ENCODE data around the gene BMI1. TPM values are rescaled to one million over a fixed set of nuclear protein-coding genes. Genes with fewer than 3 reads are reported as not detected.

Gene BMI1
- total RNA-seq, 1 experiment from 2014 or later = 85.2 TPM

- H3K27me3 ChIP-seq (replicated peaks; ENCODE audit: insufficient read depth, low read depth, low read length, poor library complexity) = peaks cover 31% of the 10 kb centered on the region
- H3K4me1 ChIP-seq (ENCODE audit: insufficient read depth, low read length, poor library complexity, severe bottlenecking) = peaks cover 18% of the 10 kb centered on the region
- no TSS peak for BruUV-seq (replicated peaks)
- no peak for TF ChIP-seq EZH2 (IDR thresholded peaks at IDR 0.05; ENCODE audit: borderline replicate concordance, low read depth, low read length, poor library complexity, severe bottlenecking)
- TF ChIP-seq, protein P1, sequence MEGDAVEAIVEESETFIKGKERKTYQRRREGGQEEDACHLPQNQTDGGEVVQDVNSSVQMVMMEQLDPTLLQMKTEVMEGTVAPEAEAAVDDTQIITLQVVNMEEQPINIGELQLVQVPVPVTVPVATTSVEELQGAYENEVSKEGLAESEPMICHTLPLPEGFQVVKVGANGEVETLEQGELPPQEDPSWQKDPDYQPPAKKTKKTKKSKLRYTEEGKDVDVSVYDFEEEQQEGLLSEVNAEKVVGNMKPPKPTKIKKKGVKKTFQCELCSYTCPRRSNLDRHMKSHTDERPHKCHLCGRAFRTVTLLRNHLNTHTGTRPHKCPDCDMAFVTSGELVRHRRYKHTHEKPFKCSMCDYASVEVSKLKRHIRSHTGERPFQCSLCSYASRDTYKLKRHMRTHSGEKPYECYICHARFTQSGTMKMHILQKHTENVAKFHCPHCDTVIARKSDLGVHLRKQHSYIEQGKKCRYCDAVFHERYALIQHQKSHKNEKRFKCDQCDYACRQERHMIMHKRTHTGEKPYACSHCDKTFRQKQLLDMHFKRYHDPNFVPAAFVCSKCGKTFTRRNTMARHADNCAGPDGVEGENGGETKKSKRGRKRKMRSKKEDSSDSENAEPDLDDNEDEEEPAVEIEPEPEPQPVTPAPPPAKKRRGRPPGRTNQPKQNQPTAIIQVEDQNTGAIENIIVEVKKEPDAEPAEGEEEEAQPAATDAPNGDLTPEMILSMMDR (conservative IDR thresholded peaks at IDR 0.05; ENCODE audit: low read depth, low read length) = no peak
- POLR2A ChIA-PET (ENCODE audit: low non-redundant PET) = no interaction called here
- H3K9me3 ChIP-seq (ENCODE audit: low read depth, low read length, poor library complexity, severe bottlenecking) = no peaks in the 10 kb centered on the region
- no peak overlapping the region for H3K4me3 ChIP-seq (ENCODE audit: low read depth, low read length, poor library complexity, severe bottlenecking)
- no peak overlapping the region for H3K27ac ChIP-seq (ENCODE audit: low read depth, low read length, poor library complexity, severe bottlenecking)
- peaks cover 14% of the 10 kb centered on the region for H3K36me3 ChIP-seq (ENCODE audit: insufficient read depth, low read length, poor library complexity, severe bottlenecking)
- CTCF ChIA-PET = no interaction called here
- intact Hi-C loops (cut with micrococcal nuclease; ENCODE audit: unreplicated experiment) = no loop called here
- no peak for DNase-seq (ENCODE audit: low spot score)
These were observed 13.7 kb downstream of the BMI1 start for GRCh38 chr10:22334414-22335172.

DNA sequence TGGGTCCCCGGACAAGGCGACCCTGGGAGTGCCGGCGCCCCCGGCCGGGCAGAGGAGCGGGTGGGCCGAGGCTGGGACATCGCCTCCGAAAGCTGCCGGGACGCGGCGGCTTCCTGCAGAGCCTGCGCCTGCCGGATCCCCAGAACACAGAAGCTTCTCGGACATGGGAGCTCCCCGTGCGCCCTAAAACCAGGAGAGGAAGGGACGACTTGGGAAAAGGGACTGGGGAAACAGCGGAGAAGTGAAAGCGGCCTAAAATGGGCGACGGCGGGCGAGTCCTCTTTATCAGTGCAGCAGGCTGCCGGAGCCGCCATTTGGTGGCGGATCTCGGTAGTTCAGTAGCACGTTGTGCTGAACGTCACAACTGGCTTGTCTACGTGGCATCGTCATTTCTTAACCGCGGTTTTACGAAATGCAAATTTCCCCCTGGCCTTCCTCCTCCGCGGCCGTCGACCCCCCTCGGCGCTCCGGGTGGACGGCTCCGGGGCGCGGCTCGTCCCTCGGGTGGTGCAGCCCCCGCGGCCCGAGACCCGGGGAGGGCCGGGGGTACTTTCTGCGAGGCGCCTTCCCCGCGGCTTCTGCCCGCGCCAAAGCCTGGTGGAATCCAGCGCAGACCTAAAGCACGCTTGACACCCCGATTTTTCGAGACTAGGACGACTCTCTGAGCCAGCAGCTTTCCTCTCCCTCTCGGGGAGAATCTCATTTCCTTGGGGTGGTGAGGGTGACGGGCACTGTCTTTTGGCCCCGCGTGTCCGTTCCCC is 14.5 kb downstream of the BMI1 start:
- Histone ChIP-seq H3K36me3 (ENCODE audit: insufficient read depth, low read length, poor library complexity, severe bottlenecking) (peaks cover 7% of the 10 kb centered on the region), H3K4me3 (ENCODE audit: low read depth, low read length, poor library complexity, severe bottlenecking) (peak overlapping the region; percentile 12), H3K27me3 (replicated peaks; ENCODE audit: insufficient read depth, low read depth, low read length, poor library complexity) (peaks cover 33% of the 10 kb centered on the region), H3K9me3 (ENCODE audit: low read depth, low read length, poor library complexity, severe bottlenecking) (no peaks in the 10 kb centered on the region), H3K27ac (ENCODE audit: low read depth, low read length, poor library complexity, severe bottlenecking) (no peak overlapping the region), H3K4me1 (ENCODE audit: insufficient read depth, low read length, poor library complexity, severe bottlenecking) (peaks cover 22% of the 10 kb centered on the region)
- POLR2A ChIA-PET (ENCODE audit: low non-redundant PET) = no interaction called here
- intact Hi-C loops (cut with micrococcal nuclease; ENCODE audit: unreplicated experiment) = no loop called here
- TF ChIP-seq EZH2 (IDR thresholded peaks at IDR 0.05; ENCODE audit: borderline replicate concordance, low read depth, low read length, poor library complexity, severe bottlenecking) = no peak
- TF ChIP-seq, protein P1 (conservative IDR thresholded peaks at IDR 0.05; ENCODE audit: low read depth, low read length) = no peak
- no TSS peak for BruUV-seq (replicated peaks)
- CTCF ChIA-PET = no interaction called here
- no peak for DNase-seq (ENCODE audit: low spot score)

GRCh38 chr10:22338185-22338900 is 17.4 kb downstream of the BMI1 start:
- Histone ChIP-seq H3K27ac (ENCODE audit: low read depth, low read length, poor library complexity, severe bottlenecking) (no peak overlapping the region), H3K9me3 (ENCODE audit: low read depth, low read length, poor library complexity, severe bottlenecking) (no peaks in the 10 kb centered on the region), H3K36me3 (ENCODE audit: insufficient read depth, low read length, poor library complexity, severe bottlenecking) (no peaks in the 10 kb centered on the region), H3K27me3 (replicated peaks; ENCODE audit: insufficient read depth, low read depth, low read length, poor library complexity) (peaks cover 56% of the 10 kb centered on the region), H3K4me1 (ENCODE audit: insufficient read depth, low read length, poor library complexity, severe bottlenecking) (peaks cover 22% of the 10 kb centered on the region), H3K4me3 (ENCODE audit: low read depth, low read length, poor library complexity, severe bottlenecking) (peak overlapping the region; percentile 8)
- ChIA-PET POLR2A (ENCODE audit: low non-redundant PET) (no interaction called here), CTCF (no interaction called here)
- DNase-seq (ENCODE audit: low spot score) = no peak
- intact Hi-C loops (cut with micrococcal nuclease; ENCODE audit: unreplicated experiment) = no loop called here
- TF ChIP-seq EZH2 (IDR thresholded peaks at IDR 0.05; ENCODE audit: borderline replicate concordance, low read depth, low read length, poor library complexity, severe bottlenecking) = no peak
- TF ChIP-seq, protein P1 (conservative IDR thresholded peaks at IDR 0.05; ENCODE audit: low read depth, low read length) = no peak
- BruUV-seq (replicated peaks) = no TSS peak

All from A673 (cell line).